ENCODE data around the gene RNF168. TPM values are rescaled to one million over a fixed set of nuclear protein-coding genes. Genes with fewer than 3 reads are reported as not detected.

The RNF168 gene
- total RNA-seq, 1 donor from 2014 or later, result 16.0 TPM

DNA sequence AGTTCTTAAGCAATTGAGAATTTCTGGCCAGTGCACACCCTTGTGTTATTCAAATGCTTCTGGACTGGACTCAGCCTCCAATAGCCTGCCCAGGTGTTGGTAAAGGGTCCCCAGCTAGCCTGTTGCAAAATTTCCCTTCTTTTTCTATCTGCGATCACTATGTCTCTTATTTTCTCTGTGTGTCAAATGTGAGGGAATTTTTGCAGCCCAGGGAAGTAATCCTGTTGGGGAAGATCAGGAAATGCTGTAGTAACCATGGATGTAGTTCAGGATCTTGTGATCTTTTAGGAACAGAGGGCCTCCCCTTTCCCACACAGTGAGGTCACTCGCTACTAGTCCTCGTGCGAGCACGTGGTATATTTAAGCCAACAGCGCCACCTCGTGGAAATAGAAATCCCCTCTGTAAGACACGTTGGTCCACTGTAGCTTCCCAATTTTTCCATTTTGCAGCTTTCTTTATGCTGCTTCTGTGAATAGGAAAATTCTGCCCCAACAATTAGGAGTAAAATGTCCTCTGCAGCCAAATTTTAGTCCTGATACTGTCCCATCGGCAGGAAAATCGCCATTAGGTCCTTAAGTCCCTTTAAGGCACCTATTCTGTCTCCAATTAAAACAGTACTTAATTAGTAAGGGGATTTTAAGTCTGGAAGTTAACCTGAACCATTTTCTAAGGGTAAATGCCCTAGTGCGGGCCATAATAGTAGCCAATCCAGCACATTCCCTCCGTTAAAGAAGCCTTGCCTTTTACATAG is 15.6 kb upstream of the RNF168 start:
- Histone ChIP-seq H3K4me1 (no peaks in the 10 kb centered on the region), H3K4me3 (no peak overlapping the region), H3K27me3 (no peaks in the 10 kb centered on the region), H3K27ac (no peak overlapping the region), H3K9me3 (peaks cover 17 to 31% of the 10 kb centered on the region in 2 donors), H3K36me3 (no peaks in the 10 kb centered on the region)
- intact Hi-C loops (cut with DNase I), result no loop called here
- TF ChIP-seq, protein P1, sequence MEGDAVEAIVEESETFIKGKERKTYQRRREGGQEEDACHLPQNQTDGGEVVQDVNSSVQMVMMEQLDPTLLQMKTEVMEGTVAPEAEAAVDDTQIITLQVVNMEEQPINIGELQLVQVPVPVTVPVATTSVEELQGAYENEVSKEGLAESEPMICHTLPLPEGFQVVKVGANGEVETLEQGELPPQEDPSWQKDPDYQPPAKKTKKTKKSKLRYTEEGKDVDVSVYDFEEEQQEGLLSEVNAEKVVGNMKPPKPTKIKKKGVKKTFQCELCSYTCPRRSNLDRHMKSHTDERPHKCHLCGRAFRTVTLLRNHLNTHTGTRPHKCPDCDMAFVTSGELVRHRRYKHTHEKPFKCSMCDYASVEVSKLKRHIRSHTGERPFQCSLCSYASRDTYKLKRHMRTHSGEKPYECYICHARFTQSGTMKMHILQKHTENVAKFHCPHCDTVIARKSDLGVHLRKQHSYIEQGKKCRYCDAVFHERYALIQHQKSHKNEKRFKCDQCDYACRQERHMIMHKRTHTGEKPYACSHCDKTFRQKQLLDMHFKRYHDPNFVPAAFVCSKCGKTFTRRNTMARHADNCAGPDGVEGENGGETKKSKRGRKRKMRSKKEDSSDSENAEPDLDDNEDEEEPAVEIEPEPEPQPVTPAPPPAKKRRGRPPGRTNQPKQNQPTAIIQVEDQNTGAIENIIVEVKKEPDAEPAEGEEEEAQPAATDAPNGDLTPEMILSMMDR (IDR thresholded peaks at IDR 0.05), result peak in 1 of 3 experiments; percentile 40
- DNase-seq (ENCODE audit: low spot score in 2 of 2), result peak in 1 of 2 donors; percentile 68

DNA sequence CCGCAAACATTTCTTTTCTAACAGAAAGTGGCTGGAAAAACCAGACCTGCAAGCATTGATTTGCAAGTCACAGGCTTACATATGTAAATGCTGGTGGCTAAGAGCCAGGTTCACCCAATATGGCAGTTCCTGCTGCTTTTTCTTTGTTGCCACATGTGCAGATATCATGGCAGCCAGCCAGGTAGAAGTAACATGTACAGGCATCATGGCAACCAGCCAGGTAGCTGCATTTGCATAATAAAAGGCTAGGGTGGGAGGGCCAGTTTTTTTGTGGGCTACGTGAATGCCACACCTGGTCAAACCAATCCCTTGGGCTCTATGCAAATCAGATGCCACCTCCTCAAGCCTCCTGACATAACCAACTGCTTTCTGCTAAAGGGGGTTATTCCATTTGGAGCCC is 14.4 kb upstream of the RNF168 start:
- TF ChIP-seq, protein P1 (IDR thresholded peaks at IDR 0.05), result no peak
- Histone ChIP-seq H3K27me3 (no peaks in the 10 kb centered on the region), H3K36me3 (no peaks in the 10 kb centered on the region), H3K9me3 (peaks cover 17 to 31% of the 10 kb centered on the region in 2 donors), H3K4me3 (no peak overlapping the region), H3K27ac (no peak overlapping the region), H3K4me1 (no peaks in the 10 kb centered on the region)
- no peak for DNase-seq (ENCODE audit: low spot score in 2 of 2)
- intact Hi-C loops (cut with DNase I), result no loop called here

DNA sequence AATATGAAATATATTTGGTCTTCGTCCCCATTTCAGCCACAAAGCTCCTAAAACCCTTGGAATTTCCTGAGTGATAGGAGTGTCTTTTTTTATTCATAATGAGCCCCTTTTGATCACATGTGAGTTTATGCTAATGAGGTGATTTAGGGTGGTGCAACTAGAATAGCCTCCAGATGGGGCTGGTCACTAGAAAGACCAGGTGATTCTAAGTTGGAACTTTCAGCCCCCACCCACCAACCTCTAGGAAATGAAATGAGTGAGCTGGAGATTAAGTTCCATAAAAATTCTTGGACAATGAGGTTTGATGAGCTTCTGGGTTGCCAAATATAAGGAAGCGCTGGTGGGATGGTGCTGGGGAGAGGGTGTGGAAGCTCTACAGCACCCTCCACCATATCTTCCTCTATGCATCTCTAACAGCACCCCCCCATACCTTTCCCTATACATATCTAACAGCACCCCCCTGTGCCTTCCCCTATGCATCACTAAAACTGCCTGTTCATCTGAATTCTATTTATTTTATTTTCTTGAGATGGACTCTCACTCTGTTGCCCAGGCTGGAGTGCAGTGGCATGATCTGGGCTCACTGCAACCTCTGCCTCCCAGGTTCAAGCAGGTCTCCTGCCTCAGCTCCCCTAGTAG is 13.7 kb upstream of the RNF168 start:
- DNase-seq (ENCODE audit: low spot score in 2 of 2), result no peak
- Histone ChIP-seq H3K9me3 (peaks cover 17 to 31% of the 10 kb centered on the region in 2 donors), H3K27ac (no peak overlapping the region), H3K4me1 (no peaks in the 10 kb centered on the region), H3K4me3 (no peak overlapping the region), H3K27me3 (no peaks in the 10 kb centered on the region), H3K36me3 (no peaks in the 10 kb centered on the region)
- intact Hi-C loops (cut with DNase I), result no loop called here
- TF ChIP-seq, protein P1 (IDR thresholded peaks at IDR 0.05), result no peak

DNA sequence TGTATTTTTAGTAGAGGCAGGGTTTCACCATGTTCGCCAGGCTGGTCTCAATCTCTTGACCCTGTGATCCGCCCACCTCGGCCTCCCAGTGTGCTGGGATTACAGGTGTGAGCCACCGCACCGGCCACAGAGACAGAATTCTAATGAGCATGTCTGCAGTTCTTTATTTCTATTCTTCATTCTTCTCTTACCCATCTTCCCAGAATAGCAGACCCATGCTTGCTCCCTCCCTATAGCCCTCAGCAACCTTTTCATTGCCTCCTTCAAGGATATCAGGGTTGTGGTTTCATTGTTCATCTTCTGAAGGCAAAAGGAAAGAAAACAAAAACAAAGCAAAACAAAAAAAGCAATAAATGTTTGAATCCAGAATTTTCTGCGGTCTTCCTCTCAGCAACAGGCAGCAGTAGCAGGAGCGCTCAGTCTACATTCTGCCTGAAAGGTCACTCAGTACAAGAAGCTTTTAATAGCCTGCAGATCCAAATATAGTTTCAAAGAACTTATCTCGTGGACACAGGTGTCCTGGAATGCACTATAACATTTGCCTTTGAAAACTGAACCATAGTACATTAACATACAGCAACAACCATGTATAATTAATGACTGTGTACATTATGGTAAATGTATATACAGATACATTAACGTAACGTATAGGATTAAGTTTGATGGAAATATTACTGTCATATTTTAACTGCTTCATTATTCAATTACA is 11.5 kb upstream of the RNF168 start, which contains the start of gene SMCO1:
SMCO1 (minus strand) TSS at position 434 of the 709 bp plus-strand sequence; CDS start at position 297, 137 bp downstream.
- TF ChIP-seq, protein P1 (IDR thresholded peaks at IDR 0.05), result no peak
- Histone ChIP-seq H3K4me1 (no peaks in the 10 kb centered on the region), H3K27ac (no peak within 1 kb of the TSS), H3K36me3 (no peaks in the 10 kb centered on the region), H3K4me3 (no peak within 1 kb of the TSS), H3K9me3 (peaks cover 9 to 22% of the 10 kb centered on the region in 2 donors), H3K27me3 (no peaks in the 10 kb centered on the region)
- intact Hi-C loops (cut with DNase I), result no loop called here
- DNase-seq (ENCODE audit: low spot score in 2 of 2), result no peak

DNA sequence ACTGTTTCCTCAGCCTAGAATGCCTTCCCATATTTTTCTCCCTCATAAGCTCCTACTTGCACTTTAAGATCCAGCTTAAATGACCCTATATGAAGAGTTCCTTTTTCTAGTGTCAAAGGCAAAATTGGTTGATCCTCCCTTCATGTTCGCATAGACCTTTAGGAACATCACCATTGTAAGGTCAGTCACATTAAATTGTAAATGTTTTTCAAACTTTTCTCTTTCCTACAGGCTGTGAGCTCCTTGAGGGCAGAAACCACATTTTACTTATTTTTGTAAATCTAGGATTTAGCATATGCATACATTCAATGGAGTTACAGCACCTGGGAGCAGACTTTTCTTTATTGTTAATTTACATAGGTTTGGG is 10.8 kb upstream of the RNF168 start:
- intact Hi-C loops (cut with DNase I), result no loop called here
- Histone ChIP-seq H3K4me1 (no peaks in the 10 kb centered on the region), H3K27ac (no peak overlapping the region), H3K4me3 (no peak overlapping the region), H3K9me3 (peaks cover 2 to 14% of the 10 kb centered on the region in 2 donors), H3K27me3 (no peaks in the 10 kb centered on the region), H3K36me3 (no peaks in the 10 kb centered on the region)
- no peak for DNase-seq (ENCODE audit: low spot score in 2 of 2)
- TF ChIP-seq, protein P1 (IDR thresholded peaks at IDR 0.05), result no peak

All from ascending aorta (tissue), 2 donors.